GM12875 (cell line): Measurements from ENCODE around the gene SPACA5B.
"Not testable (repeated sequence)": the region's sequence is repeated elsewhere in the genome, so short reads cannot be mapped to it uniquely, and the experiment has no call there.

Source experiments
- H3K4me3 ChIP-seq: one replicate; pipeline ENCODE4 v1.5.1; 2011; ENCODE audit warnings: low read depth, low read length, control low read depth
- TF ChIP-seq, protein P1 (sequence below): IDR thresholded peaks from 2 replicates; pipeline ENCODE4 v1.5.1; 2011; ENCODE audit warnings: low read depth, mild to moderate bottlenecking, control low read depth, inconsistent platforms, low read length, moderate library complexity, borderline replicate concordance; ENCODE audit not compliant: insufficient read depth

The SPACA5B gene

DNA sequence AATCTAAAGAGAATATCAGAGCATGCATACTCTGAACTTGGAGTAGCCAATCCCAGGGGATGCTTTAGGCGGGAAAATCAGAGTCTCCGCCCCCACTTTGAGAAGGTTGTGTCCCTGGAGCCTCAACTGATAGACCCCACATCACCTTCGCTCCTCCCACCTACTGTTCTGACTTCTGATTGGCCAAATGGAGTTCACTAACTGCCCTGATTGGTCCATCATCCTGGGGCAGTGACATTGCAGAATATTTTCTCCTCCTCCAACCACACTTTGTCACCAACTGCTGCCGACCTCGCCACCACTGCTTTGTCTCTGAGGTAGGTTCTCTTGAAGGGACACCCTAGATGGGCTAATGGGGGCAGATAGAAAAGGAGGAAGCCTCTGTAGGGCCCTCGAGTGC, 22.7 kb upstream of the SPACA5B start:
- H3K4me3 ChIP-seq, result no peak overlapping the region
- TF ChIP-seq, protein P1, sequence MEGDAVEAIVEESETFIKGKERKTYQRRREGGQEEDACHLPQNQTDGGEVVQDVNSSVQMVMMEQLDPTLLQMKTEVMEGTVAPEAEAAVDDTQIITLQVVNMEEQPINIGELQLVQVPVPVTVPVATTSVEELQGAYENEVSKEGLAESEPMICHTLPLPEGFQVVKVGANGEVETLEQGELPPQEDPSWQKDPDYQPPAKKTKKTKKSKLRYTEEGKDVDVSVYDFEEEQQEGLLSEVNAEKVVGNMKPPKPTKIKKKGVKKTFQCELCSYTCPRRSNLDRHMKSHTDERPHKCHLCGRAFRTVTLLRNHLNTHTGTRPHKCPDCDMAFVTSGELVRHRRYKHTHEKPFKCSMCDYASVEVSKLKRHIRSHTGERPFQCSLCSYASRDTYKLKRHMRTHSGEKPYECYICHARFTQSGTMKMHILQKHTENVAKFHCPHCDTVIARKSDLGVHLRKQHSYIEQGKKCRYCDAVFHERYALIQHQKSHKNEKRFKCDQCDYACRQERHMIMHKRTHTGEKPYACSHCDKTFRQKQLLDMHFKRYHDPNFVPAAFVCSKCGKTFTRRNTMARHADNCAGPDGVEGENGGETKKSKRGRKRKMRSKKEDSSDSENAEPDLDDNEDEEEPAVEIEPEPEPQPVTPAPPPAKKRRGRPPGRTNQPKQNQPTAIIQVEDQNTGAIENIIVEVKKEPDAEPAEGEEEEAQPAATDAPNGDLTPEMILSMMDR, result no peak

DNA sequence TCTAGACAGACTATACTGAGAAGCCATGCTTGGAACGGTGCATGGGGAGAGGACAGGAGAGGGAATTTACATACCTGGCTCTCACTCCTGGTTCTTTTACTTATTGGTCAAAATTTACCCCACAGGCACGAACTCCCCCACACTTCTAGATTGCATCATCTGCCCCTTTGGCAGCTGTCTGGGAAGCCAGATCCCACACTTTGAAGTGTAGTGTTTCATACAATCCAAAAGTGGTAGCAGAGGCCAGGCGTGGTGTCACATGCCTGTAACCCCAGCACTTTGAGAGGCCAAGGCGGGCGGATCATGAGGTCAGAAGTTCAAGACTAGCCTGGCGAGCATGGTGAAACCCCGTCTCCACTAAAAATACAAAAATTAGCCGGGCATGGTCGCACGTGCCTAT, 5.1 kb upstream of the SPACA5B start:
- H3K4me3 ChIP-seq, result not testable (repeated sequence)

DNA sequence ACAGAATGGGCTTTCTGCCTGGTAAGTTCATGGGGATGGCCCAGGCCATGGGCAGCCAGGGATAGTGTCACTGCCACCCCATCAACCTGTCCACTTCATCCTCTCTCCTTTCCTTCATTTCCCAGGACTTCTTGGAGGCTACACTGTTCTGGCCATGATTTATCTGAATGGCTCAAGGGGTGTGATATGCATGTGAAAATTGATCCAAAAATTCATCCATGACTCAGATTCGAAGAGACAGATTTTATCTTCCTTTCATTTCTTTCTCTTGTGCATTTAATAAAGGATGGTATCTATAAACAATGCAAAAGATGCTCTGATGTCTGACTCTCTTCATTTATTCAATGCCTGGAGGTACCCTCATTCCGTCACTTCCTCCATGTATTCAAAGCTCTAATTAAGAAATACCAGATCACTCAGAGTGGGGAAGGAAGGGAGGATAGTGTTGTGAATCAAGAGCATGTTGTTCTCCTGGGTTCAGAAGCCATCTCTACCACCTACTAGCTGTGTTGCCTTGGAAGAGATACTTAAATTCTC, 1.9 kb downstream of the SPACA5B start:
- H3K4me3 ChIP-seq, result not testable (repeated sequence)

DNA sequence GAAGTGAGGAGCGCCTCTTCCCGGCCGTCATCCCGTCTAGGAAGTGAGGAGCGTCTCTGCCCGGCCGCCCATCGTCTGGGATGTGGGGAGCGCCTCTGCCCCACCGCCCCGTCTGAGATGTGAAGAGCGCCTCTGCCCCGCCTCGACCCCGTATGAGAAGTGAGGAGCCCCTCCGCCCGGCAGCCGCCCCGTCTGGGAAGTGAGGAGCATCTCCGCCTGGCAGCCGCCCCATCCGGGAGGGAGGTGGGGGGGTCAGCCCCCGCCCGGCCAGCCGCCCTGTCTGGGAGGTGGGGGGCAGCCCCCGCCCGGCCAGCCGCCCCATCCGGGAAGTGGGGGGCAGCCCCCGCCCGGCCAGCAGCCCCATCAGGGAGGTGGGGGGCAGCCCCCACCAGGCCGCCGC, 8.7 kb downstream of the SPACA5B start:
- H3K4me3 ChIP-seq, result not testable (repeated sequence)

- H3K4me3 ChIP-seq, result not testable (repeated sequence)
Measured at GRCh38 chrX:48141810-48142508, 11.5 kb downstream of the SPACA5B start.

GRCh38 chrX:48142697-48143096, 12.3 kb downstream of the SPACA5B start:
- not testable (repeated sequence) for H3K4me3 ChIP-seq

GRCh38 chrX:48153769-48154168, 23.3 kb downstream of the SPACA5B start:
- TF ChIP-seq, protein P1, result no peak
- H3K4me3 ChIP-seq, result no peak overlapping the region

DNA sequence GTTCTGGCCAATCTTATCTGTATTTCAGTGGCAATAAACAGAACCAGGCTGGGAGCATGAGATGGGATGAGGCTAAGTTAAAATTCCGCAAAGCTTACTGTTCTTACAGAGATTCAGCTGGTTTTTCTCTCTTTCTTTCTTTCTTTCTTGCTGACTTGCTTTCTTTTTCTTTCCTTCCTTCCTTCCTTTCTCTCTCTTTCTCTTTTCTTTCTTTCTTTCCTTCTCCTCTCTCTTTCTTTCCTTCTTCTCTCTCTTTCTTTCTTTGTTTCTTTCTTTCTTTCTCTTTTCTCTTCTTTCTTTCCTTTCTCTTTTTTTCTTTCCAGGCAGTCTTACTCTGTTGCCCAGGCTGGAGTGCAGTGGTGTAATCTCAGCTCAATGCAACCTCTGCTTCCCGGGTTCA, 24.4 kb downstream of the SPACA5B start:
- no peak overlapping the region for H3K4me3 ChIP-seq
- TF ChIP-seq, protein P1, result no peak

DNA sequence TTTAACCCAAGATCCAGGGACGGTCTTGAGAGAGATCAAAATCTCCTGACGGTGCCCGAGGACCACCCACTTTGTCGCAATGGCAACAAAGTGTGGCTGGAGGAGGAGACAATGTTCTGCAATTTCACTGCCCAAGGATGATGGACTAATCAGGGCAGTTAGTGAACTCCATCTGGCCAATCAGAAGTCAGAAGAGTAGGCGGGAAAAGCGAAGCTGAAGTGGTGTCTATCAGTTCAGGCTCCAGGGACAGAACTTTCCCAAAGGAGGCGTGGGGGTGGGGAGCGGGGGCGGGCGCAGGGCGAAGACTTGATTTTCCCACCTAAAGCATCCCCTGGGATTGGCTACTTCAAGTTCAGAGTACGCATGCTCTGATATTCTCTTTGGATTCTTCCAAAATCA, 25.6 kb downstream of the SPACA5B start:
- TF ChIP-seq, protein P1, result no peak
- H3K4me3 ChIP-seq, result no peak overlapping the region

GRCh38 chrX:48165241-48165640, 34.8 kb downstream of the SPACA5B start:
- TF ChIP-seq, protein P1, result no peak
- no peak overlapping the region for H3K4me3 ChIP-seq

- H3K4me3 ChIP-seq, result not testable (repeated sequence)
Measured at GRCh38 chrX:48166322-48166721, 35.9 kb downstream of the SPACA5B start.
